Ovary (tissue), 3 donors: ENCODE results near the gene ZFP82.

ENCODE experiments used
- POLR2A ChIP-seq: fragments of 450-650 bp; IDR thresholded peaks from one replicate; pipeline ENCODE4 v1.6.1; 2017; ENCODE audit warnings: antibody characterized with exemption, mild to moderate bottlenecking, moderate library complexity
- TF ChIP-seq, protein P1 (sequence below), 3 donors: fragments of 450-650 bp in 2 of 3; fragments of 200-600 bp in 1 of 3; IDR thresholded peaks; one replicate each; pipeline versions ENCODE4 v1.5.1 to v1.8.0; 2016 to 2022; ENCODE audit warnings: antibody characterized with exemption in 3 of 3, mild to moderate bottlenecking in 1 of 3
- donor health status: DM: no; HTN: no; CAD: no.

DNA sequence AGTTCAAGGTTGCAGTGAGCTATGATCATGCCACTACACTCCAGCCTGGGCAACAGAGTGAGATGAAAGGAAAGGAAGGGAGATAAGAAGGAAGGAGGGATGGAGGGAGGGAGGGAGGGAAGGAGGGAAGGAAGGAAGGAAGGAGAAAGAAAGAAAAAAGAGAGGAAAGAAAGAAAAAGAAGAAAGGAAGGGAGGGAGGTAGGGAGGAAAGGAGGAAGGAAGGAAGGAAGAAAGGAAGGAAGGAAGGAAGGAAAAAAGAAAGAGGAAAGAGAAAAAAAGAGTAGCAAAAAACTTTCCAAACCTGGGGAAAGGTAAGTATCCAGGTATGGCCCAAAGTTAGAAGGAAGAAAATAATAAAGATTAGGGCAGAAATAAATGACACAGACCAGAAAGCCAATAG lies 46.6 kb downstream of the ZFP82 start:
- TF ChIP-seq, protein P1, sequence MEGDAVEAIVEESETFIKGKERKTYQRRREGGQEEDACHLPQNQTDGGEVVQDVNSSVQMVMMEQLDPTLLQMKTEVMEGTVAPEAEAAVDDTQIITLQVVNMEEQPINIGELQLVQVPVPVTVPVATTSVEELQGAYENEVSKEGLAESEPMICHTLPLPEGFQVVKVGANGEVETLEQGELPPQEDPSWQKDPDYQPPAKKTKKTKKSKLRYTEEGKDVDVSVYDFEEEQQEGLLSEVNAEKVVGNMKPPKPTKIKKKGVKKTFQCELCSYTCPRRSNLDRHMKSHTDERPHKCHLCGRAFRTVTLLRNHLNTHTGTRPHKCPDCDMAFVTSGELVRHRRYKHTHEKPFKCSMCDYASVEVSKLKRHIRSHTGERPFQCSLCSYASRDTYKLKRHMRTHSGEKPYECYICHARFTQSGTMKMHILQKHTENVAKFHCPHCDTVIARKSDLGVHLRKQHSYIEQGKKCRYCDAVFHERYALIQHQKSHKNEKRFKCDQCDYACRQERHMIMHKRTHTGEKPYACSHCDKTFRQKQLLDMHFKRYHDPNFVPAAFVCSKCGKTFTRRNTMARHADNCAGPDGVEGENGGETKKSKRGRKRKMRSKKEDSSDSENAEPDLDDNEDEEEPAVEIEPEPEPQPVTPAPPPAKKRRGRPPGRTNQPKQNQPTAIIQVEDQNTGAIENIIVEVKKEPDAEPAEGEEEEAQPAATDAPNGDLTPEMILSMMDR (IDR thresholded peaks at IDR 0.05), result no peak
- TF ChIP-seq POLR2A, result no peak
